ENCODE measurements around the gene TSPAN9. TPM values are rescaled to one million over a fixed set of nuclear protein-coding genes. Genes with fewer than 3 reads are reported as not detected.

The TSPAN9 gene
- polyA plus RNA-seq, 2 of the 4 experiments (the other 2 are of a cell fraction), result 12.4 to 16.1 TPM

- no peak overlapping the region for H3K4me3 ChIP-seq
- H3K4me1 ChIP-seq, result no peaks in the 10 kb centered on the region
- POLR2A ChIA-PET, result no interaction called here
- H3K27ac ChIP-seq, result no peak overlapping the region
- no peak overlapping the region for H3K4me2 ChIP-seq
- no peaks in the 10 kb centered on the region for H3K9me3 ChIP-seq
- DNase-seq (ENCODE audit: low read depth in 1 of 2, low spot score in 1 of 2) (no peak), ATAC-seq (no peak), FAIRE-seq (no peak)
- CTCF ChIA-PET, result interaction anchor here (0.6 to 1.8 kb wide), 3 partner anchors 39 to 143 kb away, joined by 3 to 7 read pairs (median 5); no protein-coding TSS in a partner anchor
- TF ChIP-seq SMC3 (IDR thresholded peaks at IDR 0.05) (no peak), ZSCAN20 (CRISPR knock-in tag; IDR thresholded peaks at IDR 0.05) (no peak), CEBPB (IDR thresholded peaks at IDR 0.05) (no peak), RFX5 (IDR thresholded peaks at IDR 0.05) (no peak), ZNF302 (CRISPR knock-in tag; IDR thresholded peaks at IDR 0.05) (no peak), BHLHE40 (IDR thresholded peaks at IDR 0.05; ENCODE audit: low read depth, low read length) (no peak), MYC (IDR thresholded peaks at IDR 0.05; ENCODE audit: borderline replicate concordance, low read length) (no peak), POLR2AphosphoS2 (conservative IDR thresholded peaks at IDR 0.05; ENCODE audit: low read length) (no peak), KDM5A (IDR thresholded peaks at IDR 0.05) (no peak), ZFP36 (IDR thresholded peaks at IDR 0.05; ENCODE audit: borderline replicate concordance, partially characterized antibody) (no peak), JUN (IDR thresholded peaks at IDR 0.05) (no peak), RCOR1 (IDR thresholded peaks at IDR 0.05; ENCODE audit: low read depth, low read length) (no peak), EHF (CRISPR knock-in tag; IDR thresholded peaks at IDR 0.05) (no peak), TFCP2L1 (CRISPR knock-in tag; IDR thresholded peaks at IDR 0.05) (no peak), HOXB13 (CRISPR knock-in tag; IDR thresholded peaks at IDR 0.05; ENCODE audit: low read depth) (no peak), RNF2 (IDR thresholded peaks at IDR 0.05; ENCODE audit: borderline replicate concordance, low read depth) (no peak), HEYL (CRISPR knock-in tag; IDR thresholded peaks at IDR 0.05) (no peak)
- TF ChIP-seq, protein P1, sequence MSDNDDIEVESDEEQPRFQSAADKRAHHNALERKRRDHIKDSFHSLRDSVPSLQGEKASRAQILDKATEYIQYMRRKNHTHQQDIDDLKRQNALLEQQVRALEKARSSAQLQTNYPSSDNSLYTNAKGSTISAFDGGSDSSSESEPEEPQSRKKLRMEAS (IDR thresholded peaks at IDR 0.05), result no peak
- TF ChIP-seq, protein P2, sequence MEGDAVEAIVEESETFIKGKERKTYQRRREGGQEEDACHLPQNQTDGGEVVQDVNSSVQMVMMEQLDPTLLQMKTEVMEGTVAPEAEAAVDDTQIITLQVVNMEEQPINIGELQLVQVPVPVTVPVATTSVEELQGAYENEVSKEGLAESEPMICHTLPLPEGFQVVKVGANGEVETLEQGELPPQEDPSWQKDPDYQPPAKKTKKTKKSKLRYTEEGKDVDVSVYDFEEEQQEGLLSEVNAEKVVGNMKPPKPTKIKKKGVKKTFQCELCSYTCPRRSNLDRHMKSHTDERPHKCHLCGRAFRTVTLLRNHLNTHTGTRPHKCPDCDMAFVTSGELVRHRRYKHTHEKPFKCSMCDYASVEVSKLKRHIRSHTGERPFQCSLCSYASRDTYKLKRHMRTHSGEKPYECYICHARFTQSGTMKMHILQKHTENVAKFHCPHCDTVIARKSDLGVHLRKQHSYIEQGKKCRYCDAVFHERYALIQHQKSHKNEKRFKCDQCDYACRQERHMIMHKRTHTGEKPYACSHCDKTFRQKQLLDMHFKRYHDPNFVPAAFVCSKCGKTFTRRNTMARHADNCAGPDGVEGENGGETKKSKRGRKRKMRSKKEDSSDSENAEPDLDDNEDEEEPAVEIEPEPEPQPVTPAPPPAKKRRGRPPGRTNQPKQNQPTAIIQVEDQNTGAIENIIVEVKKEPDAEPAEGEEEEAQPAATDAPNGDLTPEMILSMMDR (IDR thresholded peaks at IDR 0.05), result no peak
- WGBS (ENCODE audit: missing lambda C conversion rate), result 81% methylated on average over 7 of the region's 7 CpGs
Measured at GRCh38 chr12:3028108-3028507, 49.1 kb upstream of the TSPAN9 start.

DNA sequence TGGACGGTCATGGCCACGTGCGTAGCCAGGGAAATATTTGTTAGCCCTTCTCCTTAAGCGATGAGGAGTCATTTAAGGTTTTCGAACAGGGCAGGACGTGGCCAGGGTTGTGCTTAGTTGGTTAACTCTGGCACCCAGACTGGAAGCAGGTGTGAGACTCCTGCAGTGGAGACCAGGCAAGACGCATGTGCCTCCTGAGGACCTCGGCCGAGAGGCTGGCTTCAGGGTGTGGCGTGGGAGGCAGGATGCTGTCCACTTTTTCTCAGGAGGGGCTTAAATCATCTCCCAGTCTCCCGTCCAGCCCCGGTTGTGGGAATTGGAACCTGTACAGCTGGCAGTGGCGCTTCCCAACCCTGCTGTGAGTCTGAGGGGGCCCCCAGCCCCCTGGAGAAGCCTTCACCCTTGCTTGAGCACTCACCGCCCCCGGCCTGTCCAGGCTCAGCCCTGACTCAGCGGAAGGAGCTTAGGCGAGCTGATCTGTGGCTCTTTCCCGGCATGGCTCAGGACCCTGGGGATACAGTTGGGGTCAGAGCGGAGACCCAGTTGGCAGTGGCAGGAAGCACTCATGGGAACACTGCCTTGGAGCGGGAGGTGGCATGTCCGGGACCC lies 46.3 kb upstream of the TSPAN9 start:
- no peak for DNase-seq (ENCODE audit: low read depth in 1 of 2, low spot score in 1 of 2)
- Histone ChIP-seq H3K9me3 (no peaks in the 10 kb centered on the region), H3K4me1 (no peaks in the 10 kb centered on the region), H3K27ac (no peak overlapping the region), H3K4me2 (no peak overlapping the region), H3K4me3 (no peak overlapping the region)
- POLR2A ChIA-PET, result no interaction called here
- TF ChIP-seq BHLHE40 (IDR thresholded peaks at IDR 0.05; ENCODE audit: low read depth, low read length) (no peak), MYC (IDR thresholded peaks at IDR 0.05; ENCODE audit: borderline replicate concordance, low read length) (no peak), KDM5A (IDR thresholded peaks at IDR 0.05) (no peak), BCL3 (IDR thresholded peaks at IDR 0.05) (no peak), CHD4 (IDR thresholded peaks at IDR 0.05; ENCODE audit: borderline replicate concordance) (no peak), PHF8 (IDR thresholded peaks at IDR 0.05; ENCODE audit: borderline replicate concordance, low read depth) (no peak), ESRRA (IDR thresholded peaks at IDR 0.05; ENCODE audit: borderline replicate concordance, low read length) (no peak)
- TF ChIP-seq, protein P1 (IDR thresholded peaks at IDR 0.05), result no peak
- TF ChIP-seq, protein P2 (IDR thresholded peaks at IDR 0.05), result no peak
- TF ChIP-seq, protein P3, sequence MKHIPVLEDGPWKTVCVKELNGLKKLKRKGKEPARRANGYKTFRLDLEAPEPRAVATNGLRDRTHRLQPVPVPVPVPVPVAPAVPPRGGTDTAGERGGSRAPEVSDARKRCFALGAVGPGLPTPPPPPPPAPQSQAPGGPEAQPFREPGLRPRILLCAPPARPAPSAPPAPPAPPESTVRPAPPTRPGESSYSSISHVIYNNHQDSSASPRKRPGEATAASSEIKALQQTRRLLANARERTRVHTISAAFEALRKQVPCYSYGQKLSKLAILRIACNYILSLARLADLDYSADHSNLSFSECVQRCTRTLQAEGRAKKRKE (CRISPR knock-in tag; IDR thresholded peaks at IDR 0.05; ENCODE audit: low read depth), result no peak
- no peak for ATAC-seq
- 91% methylated on average over 21 of the region's 21 CpGs for WGBS (ENCODE audit: missing lambda C conversion rate)
- CTCF ChIA-PET, result interaction anchor here (0.6 to 2.2 kb wide), 6 partner anchors 11 to 234 kb away, joined by 3 to 12 read pairs (median 4); no protein-coding TSS in a partner anchor
- FAIRE-seq, result no peak
